T follicular helper cell (primary cell): Measurements from ENCODE around the gene ANKRD30B.
"Not testable (repeated sequence)": the region's sequence is repeated elsewhere in the genome, so short reads cannot be mapped to it uniquely, and the experiment has no call there.

ENCODE experiments used
- DNase-seq: peaks from one replicate; pipeline ENCODE4 v3.0.0-alpha.2; 2020; ENCODE audit warnings: low read depth

The ANKRD30B gene

GRCh38 chr18:14856256-14856655, 108.3 kb downstream of the ANKRD30B start:
- DNase-seq: not testable (repeated sequence)

DNA sequence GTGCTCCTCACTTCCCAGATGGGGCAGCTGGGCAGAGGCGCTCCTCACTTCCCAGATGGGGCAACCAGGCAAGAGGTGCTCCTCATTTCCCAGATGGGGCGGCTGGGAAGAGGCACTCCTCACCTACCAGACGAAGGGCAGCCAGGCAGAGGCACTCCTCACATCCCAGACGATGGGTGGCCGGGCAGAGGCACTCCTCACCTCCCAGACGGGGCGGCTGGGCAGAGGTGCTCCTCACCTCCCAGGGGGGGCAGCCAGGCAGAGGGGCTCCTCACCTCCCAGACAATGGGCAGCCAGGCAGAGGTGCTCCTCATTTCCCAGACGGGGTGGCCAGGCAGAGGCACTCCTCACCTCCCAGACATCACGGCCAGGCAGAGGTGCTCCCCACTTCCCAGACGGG, 110.5 kb downstream of the ANKRD30B start:
- not testable (repeated sequence) for DNase-seq

- DNase-seq: not testable (repeated sequence)
Observed at GRCh38 chr18:14859995-14860394, 112.0 kb downstream of the ANKRD30B start.

GRCh38 chr18:14866426-14866825, 118.5 kb downstream of the ANKRD30B start:
- not testable (repeated sequence) for DNase-seq

- DNase-seq: not testable (repeated sequence)
Observed at GRCh38 chr18:14867988-14868387, 120.0 kb downstream of the ANKRD30B start.

DNA sequence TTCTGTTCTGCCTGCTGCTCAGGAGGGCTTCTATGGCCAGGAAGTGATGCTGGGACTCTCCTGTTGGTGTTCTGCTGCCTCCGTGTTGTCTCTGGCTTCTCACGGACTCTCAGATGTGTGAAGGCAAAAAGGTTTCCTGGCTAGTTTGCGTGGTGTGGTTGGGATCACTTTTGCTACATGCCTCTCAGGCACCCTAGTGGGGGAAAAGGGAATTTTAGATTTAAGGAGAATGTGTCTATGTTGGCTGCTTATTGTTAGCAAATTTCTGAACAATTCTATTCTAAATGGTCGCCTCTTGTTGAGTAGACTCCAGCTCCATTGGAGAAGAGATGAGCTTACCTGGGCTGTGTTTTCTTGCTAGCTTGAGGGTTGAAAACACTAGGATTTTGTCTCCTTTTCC, 120.9 kb downstream of the ANKRD30B start:
- DNase-seq: not testable (repeated sequence)

DNA sequence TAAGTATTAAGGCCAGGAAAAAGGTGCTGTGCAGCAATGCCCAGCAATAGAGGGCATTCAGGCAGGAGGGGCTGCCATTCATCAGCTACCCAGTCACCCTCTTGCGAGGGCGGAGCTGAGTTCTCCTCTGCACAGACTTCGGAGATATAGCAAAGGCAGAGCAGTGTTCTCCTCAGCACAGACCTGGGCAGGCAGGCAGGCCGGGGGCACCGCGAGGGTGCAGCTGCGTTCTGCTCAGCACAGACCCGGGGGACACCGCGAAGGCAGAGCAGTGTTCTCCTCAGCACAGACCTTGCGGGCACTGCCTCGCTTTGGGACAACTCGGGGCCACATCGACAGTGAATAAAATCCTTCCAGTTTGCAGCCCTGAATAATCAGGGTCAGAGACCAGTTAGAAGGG, 130.9 kb downstream of the ANKRD30B start:
- DNase-seq: not testable (repeated sequence)

- DNase-seq: no peak
Observed at GRCh38 chr18:14900435-14900834, 152.5 kb downstream of the ANKRD30B start.
